GM12878 (cell line): ENCODE measurements around the gene ARHGAP15.

Source experiments
- ASH2L ChIP-seq: fragments of 300-600, 200-600 bp; sonication (generic); IDR thresholded peaks from 2 replicates; pipeline ENCODE4 v1.6.1; 2017; ENCODE audit warnings: low read depth, mild to moderate bottlenecking, borderline replicate concordance
- CTCF ChIP-seq, 3 experiments: IDR thresholded peaks in 2 of 3; conservative IDR thresholded peaks in 1 of 3; 2 replicates each; pipeline ENCODE4 v1.5.1; 2011; ENCODE audit warnings: low read depth in 3 of 3, low read length in 3 of 3, mild to moderate bottlenecking in 3 of 3, control low read depth in 2 of 3, moderate library complexity in 2 of 3, inconsistent platforms in 1 of 3, mixed read lengths in 1 of 3; ENCODE audit not compliant: control insufficient read depth in 2 of 3, insufficient read depth in 1 of 3; ENCODE audit errors: extremely low read depth in 1 of 3
- EZH2 ChIP-seq: IDR thresholded peaks from 2 replicates; pipeline ENCODE4 v1.6.1; 2012; ENCODE audit warnings: low read depth, mild to moderate bottlenecking, control low read depth, inconsistent platforms, low read length, borderline replicate concordance; ENCODE audit not compliant: control insufficient read depth
- KDM1A ChIP-seq: fragments of 200-600 bp; sonication (generic); IDR thresholded peaks from 2 replicates; pipeline ENCODE4 v1.6.1; 2016; ENCODE audit warnings: borderline replicate concordance

DNA sequence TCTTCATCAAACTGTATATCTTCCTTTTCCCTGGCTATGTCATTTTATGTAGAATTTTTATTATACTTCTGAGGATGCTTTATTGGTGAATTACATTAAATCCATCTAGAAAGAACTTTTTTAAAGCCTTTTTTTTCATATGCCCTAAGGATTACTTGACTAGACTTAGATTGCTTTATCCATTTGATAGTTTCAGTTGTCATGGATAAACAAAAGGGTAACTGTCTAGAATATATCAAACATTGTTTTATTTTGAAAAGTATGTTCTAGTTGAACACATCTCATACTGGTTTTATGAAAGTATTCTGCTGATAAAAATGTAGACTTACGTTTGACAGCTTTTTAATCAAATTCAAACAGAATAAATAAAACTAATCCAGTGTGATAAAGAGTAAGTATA is 639.8 kb downstream of the ARHGAP15 start:
- no peak for TF ChIP-seq EZH2
- TF ChIP-seq CTCF (IDR thresholded peaks at IDR 0.05 in 2 of 3, conservative IDR thresholded peaks at IDR 0.05 in 1 of 3; ENCODE audit: control insufficient read depth in 2 of 3, extremely low read depth in 1 of 3, insufficient read depth in 1 of 3, low read depth in 3 of 3, low read length in 3 of 3) = no peak
- TF ChIP-seq KDM1A = no peak
- no peak for TF ChIP-seq ASH2L
